Stimulated activated naive CD8-positive, alpha-beta T cell treated with anti-CD3 and anti-CD28 coated beads, Interleukin-15, amount 100 ng/mL, for 72 hours (primary cell): ENCODE results near the gene NUDT4.
"Not testable (repeated sequence)": the region's sequence is repeated elsewhere in the genome, so short reads cannot be mapped to it uniquely, and the experiment has no call there.

Source experiments
- ATAC-seq: fragments of 150-1000 bp; cut with Tn5 transposase; 2 replicates; pipeline ENCODE4 v1.10.0; 2021; ENCODE audit warnings: mild to moderate bottlenecking, moderate library complexity
- DNase-seq, 2 donors: peaks; one replicate each; pipeline ENCODE4 v3.0.0; 2021 to 2022
- H3K27ac Mint-ChIP-seq, 2 donors: one replicate each; pipeline ENCODE4 v1.8.0; 2022; ENCODE audit warnings: mild to moderate bottlenecking in 2 of 2, mixed read lengths in 2 of 2, moderate library complexity in 2 of 2
- H3K27me3 Mint-ChIP-seq: one replicate; pipeline ENCODE4 v1.8.0; 2022; ENCODE audit warnings: mixed read lengths
- H3K4me1 Mint-ChIP-seq: one replicate; pipeline ENCODE4 v1.8.0; 2022; ENCODE audit warnings: mild to moderate bottlenecking, mixed read lengths
- H3K4me3 Mint-ChIP-seq, 2 donors: one replicate each; pipeline ENCODE4 v1.8.0; 2022; ENCODE audit warnings: mild to moderate bottlenecking in 2 of 2, mixed read lengths in 2 of 2, moderate library complexity in 1 of 2
- H3K9me3 Mint-ChIP-seq, 2 donors: one replicate each; pipeline ENCODE4 v1.8.0; 2022; ENCODE audit warnings: mixed read lengths in 2 of 2

The NUDT4 gene

DNA sequence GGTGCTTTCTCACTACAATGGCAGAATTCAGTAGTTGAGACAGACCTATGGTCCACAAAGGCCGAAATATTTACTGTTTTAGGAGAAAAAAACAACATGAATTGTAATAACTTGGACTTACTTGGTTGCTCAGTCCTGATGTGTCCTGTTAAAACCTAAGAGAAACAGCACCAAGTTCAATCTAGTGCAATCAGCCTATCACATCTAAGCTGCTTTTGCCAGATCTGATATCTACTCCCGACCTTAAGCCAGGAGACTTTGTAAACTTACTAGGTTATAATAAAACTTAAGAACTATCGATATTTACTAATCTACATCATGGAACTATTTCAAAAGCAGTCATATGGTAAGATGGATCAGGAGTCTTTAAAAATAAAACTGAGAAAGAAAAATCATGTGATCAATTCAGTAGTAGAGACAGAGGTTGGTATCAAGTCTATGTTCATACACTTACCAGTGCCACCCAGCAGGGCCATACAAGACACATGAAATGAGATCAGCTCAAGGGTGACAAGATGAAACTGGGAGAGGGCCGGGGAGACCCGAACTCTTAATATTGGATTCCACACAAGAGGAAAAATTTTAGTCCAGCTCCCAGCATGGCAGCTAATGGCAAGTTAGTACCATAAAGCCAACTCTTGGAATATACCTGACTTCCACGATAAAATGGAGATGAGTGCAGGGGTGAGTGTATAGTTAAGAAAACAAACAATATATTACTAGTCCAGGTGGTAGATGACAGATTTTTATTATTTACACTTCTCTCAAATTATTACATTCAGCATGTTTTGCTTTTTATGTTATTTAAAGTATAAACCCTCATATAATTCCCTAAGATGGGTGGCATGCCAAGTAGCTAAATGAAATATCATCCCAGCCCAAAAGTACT is 27.5 kb downstream of the NUDT4 start:
- ATAC-seq (no peak), DNase-seq (no peak)
- Mint-ChIP-seq H3K4me3 (no peak overlapping the region), H3K27ac (peak overlapping the region; percentile 59 to 67), H3K9me3 (no peaks in the 10 kb centered on the region), H3K4me1 (peaks cover 20% of the 10 kb centered on the region), H3K27me3 (no peaks in the 10 kb centered on the region)

- Mint-ChIP-seq H3K4me3 (no peak overlapping the region), H3K4me1 (peaks cover 34% of the 10 kb centered on the region), H3K9me3 (no peaks in the 10 kb centered on the region), H3K27ac (peak overlapping the region; percentile 37 to 77), H3K27me3 (no peaks in the 10 kb centered on the region)
- DNase-seq (no peak), ATAC-seq (no peak)
These were observed 29.6 kb downstream of the NUDT4 start for GRCh38 chr12:93407054-93407962.

DNA sequence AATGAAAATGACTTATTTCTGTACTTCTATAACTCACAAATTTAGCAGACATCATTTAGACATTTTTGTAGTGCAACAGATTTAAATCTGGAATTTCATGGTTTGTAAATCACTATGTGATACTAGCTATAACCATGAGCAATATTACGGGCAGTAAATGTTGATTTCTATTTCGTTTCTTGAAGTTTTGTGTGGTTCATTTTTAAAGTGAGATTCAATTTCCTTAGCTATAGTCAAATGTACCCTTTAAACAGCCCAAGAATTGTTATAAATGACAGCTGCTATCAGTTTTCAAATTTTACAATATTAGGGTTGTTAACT is 30.2 kb downstream of the NUDT4 start:
- peaks cover 32% of the 10 kb centered on the region for H3K4me1 Mint-ChIP-seq
- no peak overlapping the region for H3K4me3 Mint-ChIP-seq
- H3K27ac Mint-ChIP-seq = no peak overlapping the region
- H3K9me3 Mint-ChIP-seq = no peaks in the 10 kb centered on the region
- H3K27me3 Mint-ChIP-seq = no peaks in the 10 kb centered on the region
- ATAC-seq (no peak), DNase-seq (no peak)

- peak overlapping the region in 1 of 2 donors; percentile 23 for H3K27ac Mint-ChIP-seq
- H3K4me3 Mint-ChIP-seq = no peak overlapping the region
- DNase-seq (no peak), ATAC-seq (no peak)
- H3K27me3 Mint-ChIP-seq = no peaks in the 10 kb centered on the region
- no peaks in the 10 kb centered on the region for H3K9me3 Mint-ChIP-seq
- peaks cover 41% of the 10 kb centered on the region for H3K4me1 Mint-ChIP-seq
These were observed 31.1 kb downstream of the NUDT4 start for GRCh38 chr12:93408813-93409212.

DNA sequence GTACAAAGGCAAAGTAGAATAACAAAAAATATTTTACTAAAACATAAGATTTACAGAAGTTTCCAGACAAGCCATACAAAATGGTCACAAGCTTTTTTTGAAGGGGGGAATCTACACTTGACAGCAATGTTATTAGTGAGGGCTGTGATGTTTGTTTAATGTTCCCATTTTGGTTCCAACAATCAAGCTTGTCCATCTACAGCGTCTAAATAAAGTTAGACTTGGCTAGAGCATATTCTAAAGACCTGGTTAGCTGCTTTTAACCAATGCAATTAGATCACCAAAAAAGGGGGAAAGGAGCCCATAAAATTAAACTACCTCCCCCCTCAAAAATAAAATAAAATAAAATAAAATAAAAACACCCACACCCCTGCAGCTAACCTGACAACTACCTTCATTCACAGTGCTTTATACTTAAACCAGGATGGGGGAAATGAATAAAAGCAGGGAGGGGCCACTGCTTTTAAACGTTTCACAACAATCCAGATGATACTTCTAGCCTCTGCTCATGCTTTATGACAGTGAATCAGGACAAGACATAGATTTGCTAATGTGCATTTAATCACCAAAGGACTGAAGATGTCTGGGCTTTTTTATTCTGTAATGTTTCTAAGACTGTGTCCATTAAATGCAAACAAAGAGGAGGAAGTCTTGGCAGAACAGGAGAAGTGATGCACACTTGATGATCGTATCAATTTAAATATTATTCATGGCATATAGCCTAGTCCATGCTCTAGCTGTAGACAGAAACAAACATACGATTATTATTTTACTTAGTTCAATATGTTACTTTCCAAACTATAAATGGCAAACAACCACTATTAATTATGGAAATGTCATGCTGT is 31.8 kb downstream of the NUDT4 start:
- DNase-seq, H3K27ac Mint-ChIP-seq, H3K4me3 Mint-ChIP-seq, H3K9me3 Mint-ChIP-seq, ATAC-seq, H3K27me3 Mint-ChIP-seq: not testable (repeated sequence)
- peaks cover 46% of the 10 kb centered on the region for H3K4me1 Mint-ChIP-seq

DNA sequence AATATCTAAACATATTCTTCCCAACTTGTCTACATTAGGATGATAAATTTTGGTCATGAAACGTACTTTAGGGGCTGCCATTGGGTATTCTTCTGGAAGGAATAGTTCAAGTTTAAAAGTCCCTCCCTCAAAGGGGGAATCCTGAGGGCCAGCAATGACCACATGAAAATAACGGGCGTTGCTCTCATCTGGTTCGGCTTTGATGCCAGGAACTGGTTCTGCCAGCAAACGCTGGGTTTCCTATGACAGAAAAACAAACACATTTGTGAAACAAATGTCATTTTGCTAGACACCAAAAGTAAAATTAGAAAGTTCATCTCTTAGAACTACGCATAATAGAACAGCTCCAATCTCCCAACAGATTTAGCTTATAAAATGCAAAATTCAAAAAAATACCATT is 33.3 kb downstream of the NUDT4 start:
- H3K4me1 Mint-ChIP-seq = peaks cover 61% of the 10 kb centered on the region
- H3K27me3 Mint-ChIP-seq, DNase-seq, H3K9me3 Mint-ChIP-seq, ATAC-seq: not testable (repeated sequence)
- peak overlapping the region in 1 of 2 donors; percentile 5 for H3K4me3 Mint-ChIP-seq
- H3K27ac Mint-ChIP-seq = peak overlapping the region; percentile 5 to 43

GRCh38 chr12:93412396-93412795 is 34.7 kb downstream of the NUDT4 start:
- H3K4me1 Mint-ChIP-seq = peaks cover 74% of the 10 kb centered on the region
- H3K27me3 Mint-ChIP-seq, ATAC-seq, H3K9me3 Mint-ChIP-seq, DNase-seq, H3K4me3 Mint-ChIP-seq: not testable (repeated sequence)
- H3K27ac Mint-ChIP-seq = peak overlapping the region; percentile 45 to 50

DNA sequence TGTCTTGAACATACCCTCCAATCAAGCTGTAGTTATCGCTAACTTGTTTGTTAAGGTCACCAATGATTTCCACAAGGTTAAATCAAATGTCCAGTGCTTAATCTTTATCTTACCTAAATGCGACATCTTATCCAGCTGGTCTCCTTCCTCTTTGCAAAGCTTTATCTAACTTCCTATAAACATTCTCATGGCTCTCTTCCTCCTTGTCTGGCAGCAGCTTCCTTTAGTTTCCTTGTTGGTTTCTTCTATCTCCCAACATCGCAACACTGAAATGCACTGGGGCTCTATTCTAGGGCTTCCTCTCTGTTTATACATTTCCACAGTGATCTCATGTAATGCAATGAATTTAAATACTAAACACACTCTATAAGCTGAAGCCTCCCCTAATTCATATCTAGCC is 35.3 kb downstream of the NUDT4 start:
- H3K4me1 Mint-ChIP-seq = peaks cover 78% of the 10 kb centered on the region

DNA sequence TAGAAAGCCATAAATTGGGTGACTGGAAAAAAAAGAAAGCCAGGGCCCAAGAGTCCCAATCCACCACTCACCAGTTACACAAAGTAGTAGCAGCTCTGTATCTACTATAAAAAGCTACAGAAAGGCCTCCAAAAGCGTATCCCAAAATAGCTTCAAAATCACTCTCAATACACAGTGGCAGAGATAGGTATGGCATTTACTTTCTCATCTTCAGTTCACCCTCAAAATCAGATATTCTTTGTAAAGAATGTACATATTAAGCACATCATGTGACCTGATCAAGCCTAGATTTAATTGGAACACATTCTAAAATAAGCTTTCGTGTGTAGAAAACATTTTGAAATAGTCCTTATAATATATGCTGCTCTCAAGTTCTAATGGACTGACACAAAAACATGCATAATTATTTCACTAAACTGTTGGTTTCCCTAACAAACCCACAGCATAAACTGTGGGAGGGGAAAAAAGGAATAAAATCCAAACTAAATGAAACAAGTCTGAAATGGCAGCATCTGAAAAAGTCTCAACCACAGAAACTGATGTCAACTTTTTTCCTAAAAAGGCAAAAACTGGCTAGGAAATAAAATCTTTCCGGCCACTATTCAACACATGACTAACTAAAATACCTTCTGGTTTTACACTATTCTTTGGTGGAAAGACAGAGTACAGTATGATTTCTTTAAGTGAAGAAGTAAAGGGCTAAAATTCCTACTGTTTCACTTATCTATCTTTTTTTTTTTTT is 38.2 kb downstream of the NUDT4 start:
- Mint-ChIP-seq H3K4me1 (peaks cover 82% of the 10 kb centered on the region), H3K9me3 (peaks cover 0 to 5% of the 10 kb centered on the region in 2 donors), H3K27me3 (no peaks in the 10 kb centered on the region), H3K27ac (peak overlapping the region; percentile 90 to 91), H3K4me3 (peak overlapping the region; percentile 53 to 70)
- ATAC-seq (peak; percentile 66), DNase-seq (no peak)

More for the DNA sequence above, 35.3 kb downstream of the NUDT4 start:
- Mint-ChIP-seq H3K4me3 (no peak overlapping the region), H3K27me3 (no peaks in the 10 kb centered on the region), H3K9me3 (peaks cover 0 to 5% of the 10 kb centered on the region in 2 donors), H3K27ac (peak overlapping the region; percentile 66 to 76)
- DNase-seq = no peak
- ATAC-seq = no peak

- H3K4me3 Mint-ChIP-seq = no peak overlapping the region
- ATAC-seq (no peak), DNase-seq (no peak)
- peaks cover 0 to 5% of the 10 kb centered on the region in 2 donors for H3K9me3 Mint-ChIP-seq
- H3K4me1 Mint-ChIP-seq = peaks cover 88% of the 10 kb centered on the region
- no peaks in the 10 kb centered on the region for H3K27me3 Mint-ChIP-seq
- no peak overlapping the region for H3K27ac Mint-ChIP-seq
These were observed 40.3 kb downstream of the NUDT4 start for GRCh38 chr12:93417967-93418480.

- Mint-ChIP-seq H3K4me1 (peaks cover 89% of the 10 kb centered on the region), H3K9me3 (peaks cover 0 to 2% of the 10 kb centered on the region in 2 donors), H3K27me3 (no peaks in the 10 kb centered on the region), H3K4me3 (peak overlapping the region in 1 of 2 donors; percentile 19), H3K27ac (no peak overlapping the region)
- ATAC-seq = no peak
- no peak for DNase-seq
These were observed 41.8 kb downstream of the NUDT4 start for GRCh38 chr12:93419388-93420034.

GRCh38 chr12:93422050-93422449 is 44.3 kb downstream of the NUDT4 start:
- no peak for DNase-seq
- Mint-ChIP-seq H3K4me3 (no peak overlapping the region), H3K9me3 (no peaks in the 10 kb centered on the region), H3K27ac (no peak overlapping the region), H3K27me3 (no peaks in the 10 kb centered on the region), H3K4me1 (peaks cover 89% of the 10 kb centered on the region)
- no peak for ATAC-seq

DNA sequence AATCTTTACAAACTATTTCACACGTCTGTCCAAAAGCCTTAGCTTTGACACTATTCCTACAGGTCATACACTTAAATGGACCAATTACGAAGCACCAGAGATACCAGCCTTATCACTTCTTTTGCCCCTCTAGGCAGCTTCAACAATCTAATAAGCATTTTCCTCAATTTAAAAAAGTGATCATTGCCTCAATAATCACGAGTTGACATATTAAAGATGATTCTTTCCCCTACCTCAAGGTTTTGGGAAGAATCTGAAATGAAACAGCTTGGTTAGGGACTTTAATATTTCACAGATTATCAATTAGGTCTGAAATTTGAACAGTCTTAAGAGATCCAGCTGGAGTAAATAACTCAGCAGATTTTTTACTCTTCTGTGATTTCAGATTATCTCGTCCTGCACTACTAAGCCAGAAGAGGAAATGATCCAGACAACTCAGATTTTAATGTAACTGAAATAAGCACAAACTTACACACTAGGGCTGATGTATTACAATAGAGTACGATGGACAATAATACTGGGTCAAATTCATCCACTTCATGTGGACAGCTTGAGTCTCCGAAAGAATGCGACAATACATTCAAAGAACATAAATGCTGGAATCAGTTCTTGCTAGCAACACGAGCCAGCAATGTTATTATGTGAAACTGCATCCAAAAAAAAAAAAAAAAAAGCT is 48.1 kb downstream of the NUDT4 start:
- Mint-ChIP-seq H3K27ac (peak overlapping the region in 1 of 2 donors; percentile 34), H3K27me3 (no peaks in the 10 kb centered on the region), H3K9me3 (no peaks in the 10 kb centered on the region), H3K4me3 (no peak overlapping the region), H3K4me1 (peaks cover 95% of the 10 kb centered on the region)
- no peak for ATAC-seq
- DNase-seq = no peak

DNA sequence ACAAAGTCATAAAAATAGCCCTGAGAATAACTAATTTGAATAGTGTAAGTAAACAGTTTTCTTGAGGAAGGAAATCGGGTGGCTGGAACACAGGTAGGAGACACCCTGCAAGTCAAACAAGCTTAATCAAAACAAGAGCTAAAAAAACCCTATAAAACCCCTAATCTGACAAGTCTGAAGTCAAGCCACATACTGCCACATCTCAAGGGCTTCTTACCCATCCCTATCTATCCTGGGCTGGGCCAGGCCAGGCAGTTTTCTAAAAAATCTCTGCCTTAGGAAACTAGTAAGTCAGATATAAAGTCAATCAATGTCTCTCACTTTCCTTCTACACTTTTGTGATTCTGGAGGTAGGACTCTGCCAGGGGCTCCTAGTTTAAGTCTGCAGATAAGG is 48.7 kb downstream of the NUDT4 start:
- Mint-ChIP-seq H3K9me3 (no peaks in the 10 kb centered on the region), H3K27ac (peak overlapping the region; percentile 34 to 73), H3K4me3 (no peak overlapping the region), H3K27me3 (no peaks in the 10 kb centered on the region), H3K4me1 (peaks cover 95% of the 10 kb centered on the region)
- ATAC-seq = peak; percentile 84
- DNase-seq = no peak
